ENCODE results near the gene EPPIN. TPM values are rescaled to one million over a fixed set of nuclear protein-coding genes. Genes with fewer than 3 reads are reported as not detected.
"Not testable (repeated sequence)": the region's sequence is repeated elsewhere in the genome, so short reads cannot be mapped to it uniquely, and the experiment has no call there.

The EPPIN gene
- not detected for total RNA-seq

DNA sequence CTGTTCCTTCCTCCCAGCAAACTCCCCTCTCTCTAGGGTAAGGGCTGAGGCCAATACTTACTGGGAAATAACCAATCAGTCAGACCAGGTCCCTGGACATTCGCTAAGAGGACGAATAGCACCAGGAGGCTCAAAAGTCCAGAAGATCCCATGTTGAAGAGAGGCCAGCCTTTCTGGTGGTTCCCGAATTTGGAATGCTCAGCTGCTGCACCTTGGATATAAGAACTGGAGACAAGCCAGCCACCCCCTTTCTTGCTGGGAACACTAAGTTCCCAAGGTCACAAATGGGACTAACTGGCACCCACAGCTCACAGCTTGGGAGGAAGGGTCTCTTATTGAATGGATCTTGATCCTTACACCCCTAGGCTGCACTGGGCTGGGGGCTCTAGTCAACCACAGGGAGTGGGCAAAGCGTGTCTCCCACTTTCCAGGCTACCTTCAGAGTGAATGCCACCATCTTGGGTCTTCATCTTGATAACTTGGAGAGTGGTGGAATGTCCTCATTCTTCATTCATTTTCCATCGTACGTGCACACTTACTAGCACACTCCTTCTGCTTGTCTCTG, at the start of gene EPPIN:
TSS of gene EPPIN (minus strand) at position 196 of the 565 bp plus-strand sequence. CDS start at position 152, 44 bp downstream.
- ATAC-seq (ENCODE audit: low read depth) (no peak), DNase-seq (no peak)
- H3K27me3 Mint-ChIP-seq: peaks cover 22% of the 10 kb centered on the region
- no peak within 1 kb of the TSS for H3K27ac Mint-ChIP-seq
- H3K4me1 Mint-ChIP-seq: no peaks in the 10 kb centered on the region
- no peak within 1 kb of the TSS for H3K4me3 Mint-ChIP-seq
- POLR2A ChIA-PET: no interaction called here
- H3K36me3 Mint-ChIP-seq: no peaks in the 10 kb centered on the region
- no peaks in the 10 kb centered on the region for H3K9me3 Mint-ChIP-seq

DNA sequence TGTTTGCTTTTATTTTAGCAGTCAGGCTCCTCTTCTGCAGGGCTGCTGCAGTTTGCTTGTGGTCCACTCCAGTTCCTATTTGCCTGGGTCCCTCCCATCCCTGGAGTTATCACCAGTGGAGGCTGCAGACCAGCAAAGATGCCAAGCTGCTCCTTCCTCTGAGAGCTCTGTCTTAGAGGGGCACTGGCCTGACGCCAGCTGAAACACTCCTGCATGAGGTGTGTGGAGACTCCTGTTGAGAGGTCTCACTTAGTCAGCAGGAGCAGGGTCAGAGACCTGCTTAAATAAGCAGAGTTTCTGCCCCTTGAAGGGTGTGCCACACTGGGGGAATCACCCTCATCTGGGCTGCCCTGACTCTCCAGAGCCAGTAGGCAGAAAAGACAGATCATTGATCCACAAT, 48.0 kb upstream of the EPPIN start:
- H3K9me3 Mint-ChIP-seq: no peaks in the 10 kb centered on the region
- H3K4me3 Mint-ChIP-seq: no peak overlapping the region
- POLR2A ChIA-PET: no interaction called here
- ATAC-seq (ENCODE audit: low read depth) (no peak), DNase-seq (no peak)
- H3K27ac Mint-ChIP-seq: no peak overlapping the region
- H3K4me1 Mint-ChIP-seq: no peaks in the 10 kb centered on the region
- H3K27me3 Mint-ChIP-seq: peaks cover 30% of the 10 kb centered on the region
- H3K36me3 Mint-ChIP-seq: no peaks in the 10 kb centered on the region

DNA sequence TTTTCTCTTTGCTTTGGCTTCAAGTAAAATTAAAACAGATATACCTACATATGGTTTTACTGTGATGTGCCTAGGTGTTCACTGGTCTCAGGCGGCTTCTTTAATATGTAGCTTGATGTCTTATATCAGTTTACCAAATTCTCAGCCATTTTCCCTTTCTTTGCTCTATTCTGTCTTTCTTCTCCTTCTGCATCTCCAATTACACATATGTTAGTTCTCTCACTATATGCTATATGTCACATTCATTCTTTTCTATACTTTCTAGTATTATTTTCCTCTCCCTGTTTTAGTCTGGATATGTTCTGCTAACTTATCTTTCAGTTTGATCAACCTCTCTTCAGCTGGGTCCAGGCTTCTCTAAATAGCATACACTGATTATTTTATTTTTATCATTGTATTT, 46.3 kb upstream of the EPPIN start:
- POLR2A ChIA-PET: no interaction called here
- H3K27me3 Mint-ChIP-seq: peaks cover 27% of the 10 kb centered on the region
- no peaks in the 10 kb centered on the region for H3K9me3 Mint-ChIP-seq
- DNase-seq (no peak), ATAC-seq (ENCODE audit: low read depth) (no peak)
- no peak overlapping the region for H3K27ac Mint-ChIP-seq
- no peak overlapping the region for H3K4me3 Mint-ChIP-seq
- H3K4me1 Mint-ChIP-seq: no peaks in the 10 kb centered on the region
- H3K36me3 Mint-ChIP-seq: no peaks in the 10 kb centered on the region

DNA sequence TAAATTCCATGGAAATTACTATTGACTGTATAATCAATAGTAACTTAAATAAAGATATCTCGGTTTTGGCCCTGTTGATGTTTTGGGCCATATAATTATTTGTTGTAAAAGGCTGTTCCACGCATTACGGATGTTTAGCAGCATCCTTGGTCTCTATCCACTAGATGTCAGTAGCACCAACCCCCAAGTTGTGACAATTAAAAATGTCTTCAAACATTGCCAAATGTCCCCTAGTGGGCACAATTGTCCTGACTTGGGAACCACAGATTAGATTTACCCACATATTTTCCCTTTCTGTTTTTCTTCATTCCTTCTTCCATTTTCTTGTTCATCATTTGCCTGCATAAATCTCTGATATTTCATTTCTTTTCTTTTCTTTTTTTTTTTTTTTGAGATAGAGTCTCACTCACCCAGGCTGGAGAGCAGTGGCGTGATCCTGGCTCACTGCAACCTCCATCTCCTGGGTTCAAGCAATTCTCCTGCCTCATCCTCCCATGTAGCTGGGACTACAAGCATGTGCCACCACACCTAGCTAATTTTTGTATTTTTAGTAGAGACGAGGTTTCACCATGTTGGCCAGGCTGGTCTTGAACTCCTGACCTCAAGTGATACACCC, 45.5 kb upstream of the EPPIN start:
- Mint-ChIP-seq H3K36me3 (no peaks in the 10 kb centered on the region), H3K4me1 (no peaks in the 10 kb centered on the region), H3K27me3 (peaks cover 24% of the 10 kb centered on the region), H3K27ac (no peak overlapping the region), H3K4me3 (no peak overlapping the region), H3K9me3 (no peaks in the 10 kb centered on the region)
- ATAC-seq (ENCODE audit: low read depth) (no peak), DNase-seq (no peak)
- POLR2A ChIA-PET: no interaction called here

DNA sequence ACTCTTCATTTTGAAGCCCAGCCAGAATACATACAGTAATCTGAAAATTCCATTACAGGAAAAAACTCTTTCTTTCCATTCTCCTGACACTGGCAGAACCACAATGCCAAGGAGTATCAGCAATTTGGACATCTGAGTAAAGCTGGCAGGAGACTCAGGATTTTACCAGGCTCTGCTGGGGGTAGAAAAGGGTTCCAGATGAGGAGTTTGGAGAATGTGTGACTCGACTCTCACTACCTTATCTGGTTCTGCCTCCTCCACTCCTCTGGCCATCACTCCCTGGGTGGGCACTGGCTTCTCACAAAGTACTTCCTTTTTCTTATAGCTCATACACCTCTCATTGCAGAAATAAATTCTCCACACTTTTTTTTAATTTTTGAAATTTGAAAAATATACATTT, 42.5 kb upstream of the EPPIN start:
- Mint-ChIP-seq H3K27me3 (peaks cover 22% of the 10 kb centered on the region), H3K4me3 (no peak overlapping the region), H3K27ac (no peak overlapping the region), H3K36me3 (no peaks in the 10 kb centered on the region), H3K9me3 (no peaks in the 10 kb centered on the region), H3K4me1 (no peaks in the 10 kb centered on the region)
- ATAC-seq (ENCODE audit: low read depth) (no peak), DNase-seq (no peak)
- POLR2A ChIA-PET: no interaction called here

DNA sequence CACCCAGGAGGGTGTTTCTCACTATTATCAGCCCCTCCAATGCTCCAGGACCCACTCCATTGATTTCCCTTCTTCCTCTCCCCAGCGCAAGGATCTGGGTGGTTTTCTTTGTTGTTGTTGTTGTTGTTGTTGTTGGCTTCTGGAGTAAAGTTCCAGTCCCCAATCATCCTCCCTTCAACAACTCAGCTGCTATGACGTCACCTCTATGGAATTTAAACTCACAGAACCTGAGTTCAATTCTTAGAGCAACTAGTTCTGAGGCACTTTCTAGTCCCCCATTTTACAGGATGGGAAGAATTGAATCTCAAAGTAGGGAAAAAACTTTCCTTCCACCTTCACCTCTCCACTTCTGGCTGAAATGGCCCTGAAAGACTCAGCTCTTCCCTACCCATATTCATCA, 41.6 kb upstream of the EPPIN start:
- Mint-ChIP-seq H3K27me3 (peaks cover 16% of the 10 kb centered on the region), H3K27ac (no peak overlapping the region), H3K9me3 (no peaks in the 10 kb centered on the region), H3K4me1 (no peaks in the 10 kb centered on the region), H3K4me3 (no peak overlapping the region), H3K36me3 (no peaks in the 10 kb centered on the region)
- POLR2A ChIA-PET: no interaction called here
- DNase-seq (no peak), ATAC-seq (ENCODE audit: low read depth) (no peak)

DNA sequence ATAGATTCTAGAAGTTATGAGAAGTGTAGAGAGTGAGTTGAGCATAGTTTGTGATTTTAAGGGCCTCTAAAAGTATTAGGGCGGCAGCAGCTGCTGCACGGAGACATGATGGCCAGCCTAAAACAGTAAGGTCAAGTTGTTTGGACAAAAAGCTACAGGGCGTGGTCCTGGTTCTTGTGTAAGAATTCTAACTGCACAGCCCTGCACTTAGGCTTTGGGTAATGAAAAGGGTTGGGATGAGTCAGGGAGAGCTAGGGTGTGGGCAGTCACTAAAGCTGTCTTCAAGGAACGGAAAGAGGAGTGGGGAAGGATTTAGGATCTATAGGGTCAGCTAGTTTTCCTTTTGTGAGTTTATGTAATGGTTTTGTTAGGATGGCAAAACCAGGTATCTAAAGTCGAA, 38.8 kb upstream of the EPPIN start:
- H3K9me3 Mint-ChIP-seq; H3K36me3 Mint-ChIP-seq; H3K4me1 Mint-ChIP-seq; DNase-seq; POLR2A ChIA-PET; ATAC-seq (ENCODE audit: low read depth); H3K27ac Mint-ChIP-seq; H3K4me3 Mint-ChIP-seq: not testable (repeated sequence)
- H3K27me3 Mint-ChIP-seq: peaks cover 10% of the 10 kb centered on the region

DNA sequence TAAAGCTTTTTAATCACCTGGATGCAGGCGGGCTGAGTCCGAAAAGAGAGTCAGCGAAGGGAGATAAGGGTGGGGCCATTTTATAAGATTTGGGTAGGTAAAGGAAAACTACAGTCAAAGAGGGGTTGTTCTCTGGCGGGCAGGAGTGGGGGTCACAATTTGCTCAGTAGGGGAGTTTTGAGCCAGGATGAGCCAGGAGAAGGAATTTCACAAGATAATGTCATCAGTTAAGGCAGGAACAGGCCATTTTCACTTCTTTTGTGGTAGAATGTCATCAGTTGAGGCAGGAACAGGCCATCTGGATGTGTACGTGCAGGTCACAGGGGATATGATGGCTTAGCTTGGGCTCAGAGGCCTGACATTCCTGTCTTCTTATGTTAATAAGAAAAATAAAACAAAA, 37.1 kb upstream of the EPPIN start:
- not testable (repeated sequence) for DNase-seq

DNA sequence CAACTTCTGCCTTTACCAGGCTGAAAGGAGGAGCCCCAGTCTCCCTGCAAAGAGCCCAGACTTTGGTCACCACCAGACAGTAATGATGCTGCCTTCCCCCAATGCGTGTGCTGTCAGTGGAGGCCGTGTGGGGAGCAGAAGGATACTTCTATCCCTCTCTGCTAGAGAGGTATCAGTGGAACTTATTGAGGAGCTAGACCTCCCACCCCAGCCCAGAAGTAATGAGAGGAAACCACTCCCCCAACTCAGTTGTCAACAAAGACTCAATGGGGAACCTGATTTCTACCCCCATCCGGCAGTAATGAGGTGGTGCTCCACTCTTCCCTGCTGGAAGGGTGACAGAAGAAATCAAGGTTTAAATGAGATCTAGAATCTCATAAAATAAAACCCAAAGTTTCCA, 36.3 kb upstream of the EPPIN start:
- H3K27ac Mint-ChIP-seq: no peak overlapping the region
- H3K4me3 Mint-ChIP-seq: no peak overlapping the region
- no peaks in the 10 kb centered on the region for H3K36me3 Mint-ChIP-seq
- no peak for ATAC-seq (ENCODE audit: low read depth)
- H3K27me3 Mint-ChIP-seq: peaks cover 18% of the 10 kb centered on the region
- POLR2A ChIA-PET: no interaction called here
- H3K9me3 Mint-ChIP-seq: no peaks in the 10 kb centered on the region
- H3K4me1 Mint-ChIP-seq: no peaks in the 10 kb centered on the region
- no peak for DNase-seq

More for the DNA sequence above, 37.1 kb upstream of the EPPIN start:
- peaks cover 18% of the 10 kb centered on the region for H3K27me3 Mint-ChIP-seq
- H3K9me3 Mint-ChIP-seq; POLR2A ChIA-PET; H3K36me3 Mint-ChIP-seq; ATAC-seq (ENCODE audit: low read depth); H3K4me1 Mint-ChIP-seq; H3K4me3 Mint-ChIP-seq; H3K27ac Mint-ChIP-seq: not testable (repeated sequence)

DNA sequence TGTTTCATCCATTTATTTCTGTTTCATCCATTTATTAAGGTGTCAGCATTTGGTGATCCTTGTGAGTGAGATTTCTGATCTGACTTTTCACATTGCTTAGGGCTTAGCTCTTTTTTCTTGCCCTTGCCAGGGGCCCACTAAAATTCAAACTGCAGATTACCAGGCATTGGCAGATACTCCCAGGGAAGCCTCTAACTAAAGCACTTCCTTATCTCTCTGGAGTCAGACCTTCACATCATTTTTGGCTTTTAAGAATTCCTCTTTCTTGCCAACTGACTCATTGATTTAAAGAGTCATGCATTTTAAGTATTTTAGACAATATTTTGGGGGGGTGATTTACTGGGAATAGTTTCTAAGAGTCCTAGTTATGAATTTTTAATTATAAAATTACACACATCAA, 34.5 kb upstream of the EPPIN start:
- peaks cover 18% of the 10 kb centered on the region for H3K27me3 Mint-ChIP-seq

DNA sequence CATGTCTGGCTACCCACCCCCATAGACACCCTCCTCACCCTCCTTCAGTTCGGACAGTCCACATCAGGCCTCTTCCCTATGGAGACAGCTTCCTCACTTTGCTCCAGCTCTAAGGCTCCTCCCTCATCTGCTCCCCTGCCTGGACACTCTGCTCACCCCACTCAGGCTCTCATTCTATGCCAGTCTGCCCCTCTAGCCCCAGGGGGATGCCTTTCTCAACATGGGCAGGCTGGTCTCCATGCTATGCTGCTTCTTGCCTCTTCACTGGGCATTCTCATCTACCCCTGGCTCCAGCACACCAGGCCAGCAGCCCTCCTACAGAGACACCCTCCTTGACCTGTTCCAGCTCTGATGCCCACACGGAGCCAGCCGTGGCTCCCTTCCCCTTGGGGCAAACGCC, 32.0 kb upstream of the EPPIN start, which contains the start of gene WFDC8:
TSS of gene WFDC8 (minus strand) at position 101 of the 400 bp plus-strand sequence. CDS start at position 64, 37 bp downstream.
- H3K27ac Mint-ChIP-seq: no peak within 1 kb of the TSS
- no peak within 1 kb of the TSS for H3K4me3 Mint-ChIP-seq
- no peaks in the 10 kb centered on the region for H3K9me3 Mint-ChIP-seq
- ATAC-seq (ENCODE audit: low read depth) (no peak), DNase-seq (no peak)
- peaks cover 18% of the 10 kb centered on the region for H3K27me3 Mint-ChIP-seq
- no peaks in the 10 kb centered on the region for H3K36me3 Mint-ChIP-seq
- POLR2A ChIA-PET: no interaction called here
- no peaks in the 10 kb centered on the region for H3K4me1 Mint-ChIP-seq

More for the DNA sequence above, 34.5 kb upstream of the EPPIN start:
- POLR2A ChIA-PET: no interaction called here
- Mint-ChIP-seq H3K36me3 (no peaks in the 10 kb centered on the region), H3K4me1 (no peaks in the 10 kb centered on the region), H3K4me3 (no peak overlapping the region), H3K27ac (no peak overlapping the region), H3K9me3 (no peaks in the 10 kb centered on the region)
- ATAC-seq (ENCODE audit: low read depth) (no peak), DNase-seq (no peak)

DNA sequence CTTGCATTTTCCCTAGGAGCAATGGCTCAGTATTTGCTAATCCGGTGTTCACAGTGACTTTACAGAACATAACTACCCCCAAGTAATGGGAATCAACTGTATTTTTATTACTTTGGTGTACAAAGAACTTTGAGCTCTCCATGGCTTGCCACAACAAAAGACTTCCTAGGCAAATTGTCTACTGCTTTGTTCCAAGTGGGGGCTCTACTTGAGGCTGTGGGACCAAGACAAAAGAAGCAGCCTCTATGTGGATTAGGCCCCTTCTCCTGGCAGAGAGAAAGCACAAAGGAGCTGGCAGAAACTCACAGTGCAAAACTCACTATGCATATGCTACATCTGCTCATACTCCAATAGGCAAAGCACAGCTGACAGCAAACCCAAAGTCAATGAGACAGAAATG, 31.0 kb upstream of the EPPIN start:
- Mint-ChIP-seq H3K36me3 (no peaks in the 10 kb centered on the region), H3K27me3 (peaks cover 14% of the 10 kb centered on the region), H3K27ac (no peak overlapping the region), H3K4me3 (no peak overlapping the region), H3K4me1 (no peaks in the 10 kb centered on the region), H3K9me3 (no peaks in the 10 kb centered on the region)
- ATAC-seq (ENCODE audit: low read depth) (no peak), DNase-seq (no peak)
- POLR2A ChIA-PET: no interaction called here

DNA sequence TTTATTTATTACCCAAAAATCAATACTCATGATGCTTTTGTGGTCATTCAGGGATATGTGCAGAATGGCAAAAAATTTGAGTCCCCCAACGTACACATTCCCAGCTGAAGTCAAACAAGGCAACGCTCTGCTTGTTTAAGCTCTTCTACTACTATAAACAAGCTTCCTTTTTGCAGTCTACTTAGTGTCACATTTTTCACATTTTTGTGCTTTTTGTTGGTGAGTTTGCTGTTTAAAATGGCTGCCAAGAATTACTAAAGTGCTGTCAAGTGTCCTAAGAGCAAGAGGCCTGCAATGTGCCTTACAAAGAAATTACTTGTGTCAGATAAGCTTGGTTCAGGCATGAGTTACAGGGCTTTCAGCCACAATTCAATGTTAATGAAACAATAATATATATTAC, 29.8 kb upstream of the EPPIN start:
- ATAC-seq (ENCODE audit: low read depth) (no peak), DNase-seq (no peak)
- Mint-ChIP-seq H3K4me3 (no peak overlapping the region), H3K36me3 (no peaks in the 10 kb centered on the region), H3K27me3 (peaks cover 11% of the 10 kb centered on the region), H3K27ac (no peak overlapping the region), H3K9me3 (no peaks in the 10 kb centered on the region), H3K4me1 (no peaks in the 10 kb centered on the region)
- POLR2A ChIA-PET: no interaction called here

DNA sequence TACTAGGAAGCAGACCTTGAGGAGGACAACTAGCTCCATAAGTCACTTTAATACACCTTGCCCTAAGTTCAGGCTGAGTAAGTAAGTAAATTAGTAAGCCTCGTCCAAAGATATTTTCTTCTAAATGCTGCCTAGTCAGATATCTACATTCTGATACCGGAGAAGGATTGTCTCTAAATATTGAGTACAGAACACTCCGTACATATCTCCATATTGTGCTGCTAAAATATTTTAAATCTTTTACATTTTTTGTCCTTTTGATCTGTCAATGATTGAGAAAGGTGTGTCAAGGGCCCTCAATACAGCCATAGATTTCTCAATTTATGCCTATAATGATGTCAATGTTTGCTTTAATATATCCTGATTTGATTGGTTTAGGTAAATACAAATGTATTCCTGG, 28.7 kb upstream of the EPPIN start:
- POLR2A ChIA-PET: no interaction called here
- no peak overlapping the region for H3K4me3 Mint-ChIP-seq
- peaks cover 19% of the 10 kb centered on the region for H3K27me3 Mint-ChIP-seq
- DNase-seq (no peak), ATAC-seq (ENCODE audit: low read depth) (no peak)
- H3K9me3 Mint-ChIP-seq: no peaks in the 10 kb centered on the region
- no peak overlapping the region for H3K27ac Mint-ChIP-seq
- H3K36me3 Mint-ChIP-seq: no peaks in the 10 kb centered on the region
- no peaks in the 10 kb centered on the region for H3K4me1 Mint-ChIP-seq
